ENCODE data around the gene RAB11FIP3. TPM values are rescaled to one million over a fixed set of nuclear protein-coding genes. Genes with fewer than 3 reads are reported as not detected.
"Not testable (repeated sequence)": the region's sequence is repeated elsewhere in the genome, so short reads cannot be mapped to it uniquely, and the experiment has no call there.

Gene RAB11FIP3
- total RNA-seq, 1 experiment from 2014 or later, result 37.5 TPM

GRCh38 chr16:381789-382717 lies 43.4 kb upstream of the RAB11FIP3 start, which contains the start of gene PGAP6:
TSS of gene PGAP6 (minus strand) at chr16:381978. CDS start at chr16:381821, 157 bp downstream.
- Mint-ChIP-seq H3K4me1 (ENCODE audit: insufficient read depth, unreplicated experiment) (peaks cover 6% of the 10 kb centered on the region), H3K27ac (ENCODE audit: low read depth, unreplicated experiment) (no peak within 1 kb of the TSS), H3K4me3 (ENCODE audit: unreplicated experiment) (peak within 1 kb of the TSS; percentile 72), H3K36me3 (ENCODE audit: insufficient read depth, unreplicated experiment) (peaks cover 12% of the 10 kb centered on the region), H3K27me3 (ENCODE audit: insufficient read depth, unreplicated experiment) (no peaks in the 10 kb centered on the region), H3K9me3 (ENCODE audit: unreplicated experiment) (no peaks in the 10 kb centered on the region)
- intact Hi-C loops (cut with micrococcal nuclease), result no loop called here
- no peak for TF ChIP-seq CTCF (IDR thresholded peaks at IDR 0.05; ENCODE audit: unreplicated experiment)
- BruUV-seq (replicated peaks), result no TSS peak
- CTCF ChIA-PET, result no interaction called here
- peak; percentile 41 for DNase-seq (ENCODE audit: unreplicated experiment)
- POLR2A ChIA-PET, result interaction anchor here (0.6 to 2.3 kb wide), 9 partner anchors 11 to 314 kb away, joined by 3 to 8 read pairs (median 3); partner anchors contain the start of genes CAPN15, DECR2, MRPL28 and RAB11FIP3

- Mint-ChIP-seq H3K36me3 (ENCODE audit: insufficient read depth, unreplicated experiment) (peaks cover 9% of the 10 kb centered on the region), H3K4me1 (ENCODE audit: insufficient read depth, unreplicated experiment) (peaks cover 6% of the 10 kb centered on the region), H3K27ac (ENCODE audit: low read depth, unreplicated experiment) (no peak overlapping the region), H3K27me3 (ENCODE audit: insufficient read depth, unreplicated experiment) (no peaks in the 10 kb centered on the region), H3K9me3 (ENCODE audit: unreplicated experiment) (no peaks in the 10 kb centered on the region), H3K4me3 (ENCODE audit: unreplicated experiment) (peak overlapping the region; percentile 72)
- POLR2A ChIA-PET, result interaction anchor here (0.7 to 2.3 kb wide), 9 partner anchors 12 to 154 kb away, joined by 3 to 8 read pairs (median 3); partner anchors contain the start of genes CAPN15, DECR2, LUC7L and MRPL28
- CTCF ChIA-PET, result interaction anchor here (0.5 to 0.6 kb wide), 2 partner anchors 12 to 187 kb away, joined by 4 read pairs; no protein-coding TSS in a partner anchor
- intact Hi-C loops (cut with micrococcal nuclease), result no loop called here
- no TSS peak for BruUV-seq (replicated peaks)
- peak; percentile 51 for DNase-seq (ENCODE audit: unreplicated experiment)
- TF ChIP-seq CTCF (IDR thresholded peaks at IDR 0.05; ENCODE audit: unreplicated experiment), result no peak
Observed at GRCh38 chr16:383326-384051, 42.0 kb upstream of the RAB11FIP3 start.

GRCh38 chr16:386641-387156 lies 38.8 kb upstream of the RAB11FIP3 start:
- no peak for DNase-seq (ENCODE audit: unreplicated experiment)
- peak; percentile 17 for TF ChIP-seq CTCF (IDR thresholded peaks at IDR 0.05; ENCODE audit: unreplicated experiment)
- POLR2A ChIA-PET, result interaction anchor here (0.7 kb wide), 1 partner anchor 109 kb away, joined by 3 read pairs; no protein-coding TSS in a partner anchor
- intact Hi-C loops (cut with micrococcal nuclease), result loop anchor here (2.0 kb wide), 1 partner anchor 108 kb away; no protein-coding TSS in a partner anchor
- no peak overlapping the region for H3K27ac Mint-ChIP-seq (ENCODE audit: low read depth, unreplicated experiment)
- H3K36me3 Mint-ChIP-seq (ENCODE audit: insufficient read depth, unreplicated experiment), result peaks cover 9% of the 10 kb centered on the region
- BruUV-seq (replicated peaks), result no TSS peak
- CTCF ChIA-PET, result interaction anchor here (0.6 to 0.8 kb wide), 7 partner anchors 111 to 297 kb away, joined by 3 to 4 read pairs (median 3); no protein-coding TSS in a partner anchor
- H3K27me3 Mint-ChIP-seq (ENCODE audit: insufficient read depth, unreplicated experiment), result no peaks in the 10 kb centered on the region
- peaks cover 6% of the 10 kb centered on the region for H3K4me1 Mint-ChIP-seq (ENCODE audit: insufficient read depth, unreplicated experiment)
- H3K4me3 Mint-ChIP-seq (ENCODE audit: unreplicated experiment), result no peak overlapping the region
- H3K9me3 Mint-ChIP-seq (ENCODE audit: unreplicated experiment), result no peaks in the 10 kb centered on the region

GRCh38 chr16:387761-388666 lies 37.4 kb upstream of the RAB11FIP3 start:
- H3K9me3 Mint-ChIP-seq (ENCODE audit: unreplicated experiment); H3K4me1 Mint-ChIP-seq (ENCODE audit: insufficient read depth, unreplicated experiment); H3K27ac Mint-ChIP-seq (ENCODE audit: low read depth, unreplicated experiment); H3K4me3 Mint-ChIP-seq (ENCODE audit: unreplicated experiment); BruUV-seq (replicated peaks); H3K36me3 Mint-ChIP-seq (ENCODE audit: insufficient read depth, unreplicated experiment); DNase-seq (ENCODE audit: unreplicated experiment); POLR2A ChIA-PET; H3K27me3 Mint-ChIP-seq (ENCODE audit: insufficient read depth, unreplicated experiment): not testable (repeated sequence)
- CTCF ChIA-PET, result interaction anchor here (0.7 kb wide), 2 partner anchors 153 to 221 kb away, joined by 3 read pairs; no protein-coding TSS in a partner anchor
- intact Hi-C loops (cut with micrococcal nuclease), result loop anchor here (2.0 kb wide), 1 partner anchor 107 kb away; no protein-coding TSS in a partner anchor

All from MCF 10A (cell line).